Stimulated activated CD4-positive, alpha-beta T cell treated with anti-CD3 and anti-CD28 coated beads, Interleukin-4, amount 100 ng/mL, for 24 hours (primary cell): Measurements from ENCODE around the gene PRAMEF33.
"Not testable (repeated sequence)": the region's sequence is repeated elsewhere in the genome, so short reads cannot be mapped to it uniquely, and the experiment has no call there.

Experiments
- DNase-seq: peaks from one replicate; pipeline ENCODE4 v3.0.0-alpha.2; 2020

The PRAMEF33 gene

GRCh38 chr1:13303239-13303638 lies at the start of gene PRAMEF33:
PRAMEF33 (plus strand) TSS chr1:13303539; CDS start chr1:13305955, 2,416 bp downstream.
- DNase-seq = not testable (repeated sequence)

DNA sequence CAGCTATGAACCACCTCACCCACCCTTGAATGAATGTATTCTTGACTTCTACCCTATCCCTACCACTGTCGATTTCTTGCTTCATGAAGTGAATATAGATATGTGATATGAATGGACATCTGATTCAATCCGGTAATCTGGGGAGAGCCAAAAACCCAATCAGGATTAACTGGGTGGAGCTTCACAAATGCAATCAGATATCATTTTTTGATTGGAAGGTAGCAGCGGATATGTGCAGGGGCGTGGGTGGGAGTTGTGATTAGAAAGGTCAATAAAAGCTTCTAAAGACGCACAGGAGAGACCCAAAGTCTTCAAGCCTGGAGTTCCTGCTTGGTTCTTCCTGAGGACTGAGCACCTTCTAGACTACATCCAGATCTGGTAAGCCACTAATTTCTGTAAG lies 49.4 kb upstream of the PRAMEF33 start, which contains the start of gene PRAMEF5:
Gene PRAMEF5, plus strand, starts transcription at position 301 of the 400 bp plus-strand sequence. CDS start 5,071 bp downstream, outside the sequence.
- DNase-seq = not testable (repeated sequence)

DNA sequence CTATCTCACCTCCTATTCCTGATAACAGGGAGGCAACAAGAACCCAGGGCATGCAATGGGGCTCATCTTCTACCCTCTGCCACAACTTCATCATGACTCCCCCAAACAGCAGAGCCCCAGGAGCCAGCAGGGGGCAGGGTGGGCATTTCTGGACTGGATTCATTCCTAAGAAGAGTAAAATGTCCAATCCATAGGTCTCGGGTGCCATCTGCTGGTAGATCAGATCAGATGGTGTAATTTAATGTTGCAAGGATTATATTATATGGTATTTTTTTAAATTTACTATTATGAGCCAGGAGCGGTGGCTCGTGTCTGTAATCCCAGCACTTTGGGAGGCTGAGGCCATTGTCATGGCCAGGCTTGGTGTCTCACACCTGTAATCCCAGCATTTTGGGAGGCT lies 38.2 kb upstream of the PRAMEF33 start:
- not testable (repeated sequence) for DNase-seq

- DNase-seq = not testable (repeated sequence)
Measured at GRCh38 chr1:13277016-13277415, 26.3 kb upstream of the PRAMEF33 start.

GRCh38 chr1:13279617-13280016 lies 23.7 kb upstream of the PRAMEF33 start:
- not testable (repeated sequence) for DNase-seq

DNA sequence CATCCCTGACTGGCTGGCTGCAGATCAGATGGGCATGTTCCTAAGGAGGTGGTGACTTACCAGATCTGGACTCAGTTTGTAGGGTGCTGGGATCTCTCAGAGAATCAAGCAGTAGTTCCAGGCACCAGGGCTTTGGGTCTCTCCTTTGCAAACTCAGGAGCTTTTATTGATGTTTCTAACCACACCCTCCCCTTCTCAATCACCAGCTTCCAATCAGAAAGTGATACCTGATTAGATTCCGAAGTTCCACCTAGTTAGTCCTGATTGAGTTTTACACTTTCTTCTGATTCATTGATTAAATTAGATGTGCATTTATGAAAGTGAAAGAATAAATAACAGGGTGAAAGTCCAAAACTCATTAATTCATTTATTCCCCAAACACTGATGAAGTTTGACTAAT lies 18.3 kb upstream of the PRAMEF33 start, which contains the start of gene PRAMEF8:
Gene PRAMEF8, minus strand, starts transcription at position 101 of the 400 bp plus-strand sequence. CDS start 1,046 bp downstream, outside the sequence.
- DNase-seq = not testable (repeated sequence)

- not testable (repeated sequence) for DNase-seq
Measured at GRCh38 chr1:13289030-13289429, 14.3 kb upstream of the PRAMEF33 start.

GRCh38 chr1:13297216-13297931 lies 6.0 kb upstream of the PRAMEF33 start:
- DNase-seq = not testable (repeated sequence)

DNA sequence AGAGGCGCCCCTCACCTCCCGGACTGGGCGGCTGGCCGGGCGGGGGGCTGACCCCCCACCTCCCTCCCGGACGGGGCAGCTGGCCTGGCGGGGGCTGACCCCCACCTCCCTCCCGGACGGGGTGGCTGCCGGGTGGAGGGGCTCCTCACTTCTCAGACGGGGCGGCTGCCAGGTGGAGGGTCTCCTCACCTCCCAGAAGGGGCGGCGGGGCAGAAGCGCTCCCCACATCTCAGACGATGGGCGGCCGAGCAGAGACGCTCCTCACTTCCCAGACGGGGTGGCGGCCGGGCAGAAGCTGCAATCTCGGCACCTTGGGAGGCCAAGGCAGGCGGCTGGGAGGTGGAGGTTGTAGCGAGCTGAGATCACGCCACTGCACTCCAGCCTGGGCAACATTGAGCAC lies 4.6 kb upstream of the PRAMEF33 start:
- not testable (repeated sequence) for DNase-seq

- not testable (repeated sequence) for DNase-seq
Measured at GRCh38 chr1:13302197-13302596, 1.1 kb upstream of the PRAMEF33 start.

DNA sequence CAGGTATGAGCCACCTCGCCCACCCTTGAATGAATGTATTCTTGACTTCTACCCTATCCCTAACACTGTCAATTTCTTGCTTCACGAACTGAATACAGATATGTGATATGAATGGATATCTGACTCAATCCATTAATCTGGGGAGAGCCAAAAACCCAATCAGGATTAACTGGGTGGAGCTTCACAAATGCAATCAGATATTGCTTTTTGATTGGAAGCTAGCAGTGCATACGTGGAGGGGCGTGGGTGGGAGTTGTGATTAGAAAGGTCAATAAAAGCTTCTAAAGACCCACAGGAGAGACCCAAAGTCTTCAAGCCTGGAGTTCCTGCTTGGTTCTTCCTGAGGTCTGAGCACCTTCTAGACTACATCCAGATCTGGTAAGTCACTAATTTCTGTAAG lies 11.9 kb downstream of the PRAMEF33 start, which contains the start of gene PRAMEF15:
Gene PRAMEF15, plus strand, starts transcription at position 301 of the 400 bp plus-strand sequence. CDS start 2,827 bp downstream, outside the sequence.
- DNase-seq = not testable (repeated sequence)

DNA sequence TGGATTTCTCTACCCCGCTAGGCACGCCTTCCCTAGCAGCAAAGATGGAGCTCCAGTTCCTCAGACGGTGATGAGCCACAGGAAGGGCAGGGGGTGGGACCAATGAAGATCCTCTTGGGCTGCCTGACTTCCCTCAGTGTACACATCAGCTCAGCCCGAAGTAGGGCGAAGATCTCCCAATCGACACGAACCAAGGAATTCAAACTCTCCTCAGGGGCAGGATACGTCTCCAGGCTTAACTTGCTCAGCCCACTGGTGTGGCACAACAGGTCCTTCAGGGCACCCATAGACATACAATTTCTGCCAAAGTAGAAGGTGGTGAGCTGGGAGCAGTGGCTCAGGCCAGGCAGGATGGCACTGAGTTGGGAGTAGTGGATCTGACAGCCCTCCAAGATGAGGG lies 39.2 kb downstream of the PRAMEF33 start:
- not testable (repeated sequence) for DNase-seq

GRCh38 chr1:13347034-13347433 lies 43.7 kb downstream of the PRAMEF33 start, which contains the start of gene PRAMEF14:
PRAMEF14 (minus strand) TSS chr1:13347134; CDS start chr1:13345314, 1,820 bp downstream.
- DNase-seq = not testable (repeated sequence)

GRCh38 chr1:13353476-13353875 lies 50.1 kb downstream of the PRAMEF33 start:
- not testable (repeated sequence) for DNase-seq

- DNase-seq = not testable (repeated sequence)
Measured at GRCh38 chr1:13354475-13354874, 51.1 kb downstream of the PRAMEF33 start.

- DNase-seq = peak; percentile 34
Measured at GRCh38 chr1:13356774-13357173, 53.4 kb downstream of the PRAMEF33 start.
